Liver (tissue), 9 donors: ENCODE results near the gene CENPT. TPM values are rescaled to one million over a fixed set of nuclear protein-coding genes. Genes with fewer than 3 reads are reported as not detected.

Experiments
- DNase-seq: peaks from one replicate; pipeline ENCODE4 v3.0.0-alpha.2; 2017; ENCODE audit warnings: low spot score
- H3K27ac ChIP-seq, 2 donors: one replicate each; pipeline ENCODE4 v1.7.0; 2013; ENCODE audit warnings: inconsistent platforms in 2 of 2, low read length in 2 of 2, control low read depth in 1 of 2, low read depth in 1 of 2, mild to moderate bottlenecking in 1 of 2
- H3K27me3 ChIP-seq, 4 donors: one replicate each; pipeline versions ENCODE4 v1.6.1 to v1.7.0; 2013; ENCODE audit warnings: low read length in 3 of 4, inconsistent platforms in 1 of 4, mild to moderate bottlenecking in 1 of 4, moderate library complexity in 1 of 4; ENCODE audit not compliant: control insufficient read depth in 4 of 4, insufficient read depth in 4 of 4
- H3K36me3 ChIP-seq, 4 donors: one replicate each; pipeline versions ENCODE4 v1.6.1 to v1.7.0; 2013; ENCODE audit warnings: low read length in 3 of 4, mild to moderate bottlenecking in 3 of 4, low read depth in 1 of 4, moderate library complexity in 1 of 4; ENCODE audit not compliant: control insufficient read depth in 4 of 4, insufficient read depth in 3 of 4
- H3K4me1 ChIP-seq, 4 donors: one replicate each; pipeline versions ENCODE4 v1.6.1 to v1.7.0; 2013; ENCODE audit warnings: low read length in 3 of 4, mild to moderate bottlenecking in 3 of 4, moderate library complexity in 1 of 4; ENCODE audit not compliant: control insufficient read depth in 4 of 4, insufficient read depth in 4 of 4
- H3K4me3 ChIP-seq, 3 donors: one replicate each; pipeline versions ENCODE4 v1.6.1 to v1.7.0; 2013; ENCODE audit warnings: low read length in 3 of 3, control low read depth in 1 of 3, low read depth in 1 of 3, mild to moderate bottlenecking in 1 of 3
- H3K9ac ChIP-seq, 2 donors: one replicate each; pipeline ENCODE4 v1.7.0; 2013; ENCODE audit warnings: low read length in 2 of 2, mild to moderate bottlenecking in 2 of 2, moderate library complexity in 2 of 2, control low read depth in 1 of 2, low read depth in 1 of 2
- H3K9me3 ChIP-seq, 4 donors: one replicate each; pipeline versions ENCODE4 v1.6.1 to v1.7.0; 2013; ENCODE audit warnings: low read length in 3 of 4; ENCODE audit not compliant: control insufficient read depth in 4 of 4
- ATF3 ChIP-seq: IDR thresholded peaks from 2 replicates; pipeline ENCODE4 v1.6.1; 2016; ENCODE audit warnings: antibody characterized with exemption
- EGR1 ChIP-seq, 2 donors: IDR thresholded peaks; 2 replicates each; pipeline ENCODE4 v1.6.1; 2016 to 2018; ENCODE audit warnings: antibody characterized with exemption in 2 of 2, low read depth in 2 of 2
- FOXA1 ChIP-seq: IDR thresholded peaks from 2 replicates; pipeline ENCODE4 v1.6.1; 2016; ENCODE audit warnings: antibody characterized with exemption
- FOXA2 ChIP-seq: IDR thresholded peaks from 2 replicates; pipeline ENCODE4 v1.6.1; 2016; ENCODE audit warnings: antibody characterized with exemption
- GABPA ChIP-seq, 2 donors: IDR thresholded peaks in 1 of 2; conservative IDR thresholded peaks in 1 of 2; 2 replicates each; pipeline ENCODE4 v1.6.1; 2016; ENCODE audit warnings: antibody characterized with exemption in 2 of 2, mild to moderate bottlenecking in 1 of 2, moderate library complexity in 1 of 2
- HNF4A ChIP-seq, 2 donors: conservative IDR thresholded peaks; 2 replicates each; pipeline ENCODE4 v1.6.1; 2016; ENCODE audit warnings: antibody characterized with exemption in 2 of 2, mild to moderate bottlenecking in 2 of 2
- HNF4G ChIP-seq: IDR thresholded peaks from 2 replicates; pipeline ENCODE4 v1.6.1; 2016; ENCODE audit warnings: antibody characterized with exemption
- JUND ChIP-seq, 2 donors: IDR thresholded peaks; 2 replicates each; pipeline ENCODE4 v1.6.1; 2016; ENCODE audit warnings: antibody characterized with exemption in 2 of 2
- NR2F2 ChIP-seq: IDR thresholded peaks from 2 replicates; pipeline ENCODE4 v1.6.1; 2016; ENCODE audit warnings: antibody characterized with exemption
- RAD21 ChIP-seq, 2 donors: IDR thresholded peaks; 2 replicates each; pipeline ENCODE4 v1.6.1; 2016; ENCODE audit warnings: antibody characterized with exemption in 2 of 2, mild to moderate bottlenecking in 2 of 2
- REST ChIP-seq: IDR thresholded peaks from 2 replicates; pipeline ENCODE4 v1.6.1; 2016; ENCODE audit warnings: antibody characterized with exemption, mild to moderate bottlenecking
- RXRA ChIP-seq, 2 donors: IDR thresholded peaks; 2 replicates each; pipeline ENCODE4 v1.6.1; 2017 to 2018; ENCODE audit warnings: antibody characterized with exemption in 2 of 2, mild to moderate bottlenecking in 1 of 2
- SP1 ChIP-seq: IDR thresholded peaks from 2 replicates; pipeline ENCODE4 v1.6.1; 2018; ENCODE audit warnings: antibody characterized with exemption, mild to moderate bottlenecking
- TAF1 ChIP-seq: conservative IDR thresholded peaks from 2 replicates; pipeline ENCODE4 v1.6.1; 2016; ENCODE audit warnings: antibody characterized with exemption, mild to moderate bottlenecking
- YY1 ChIP-seq: IDR thresholded peaks from 2 replicates; pipeline ENCODE4 v1.6.1; 2016; ENCODE audit warnings: antibody characterized with exemption, mild to moderate bottlenecking
- WGBS: extraction: QIAGEN DNeasy Blood & Tissue Kit; methylation state at CpG from one replicate; pipeline ENCODE4 v1.1.7; 2013; 5-methylcytosine and 5-hydroxymethylcytosine counted together
- polyA plus RNA-seq, 2 donors: library from polyadenylated mRNA; stranded (reverse) in 1 of 2; unstranded in 1 of 2; fragments of 200-250 nt in 1 of 2; fragments of >200 nt in 1 of 2; fragmentation: Nextera tagmentation in 1 of 2; extraction: Ambion mirVana in 1 of 2; gene quantifications; one replicate each; pipeline versions ENCODE4 v1.2.1 to v1.2.3, GENCODE V29; 2013 to 2015
- total RNA-seq, 2 donors: library from RNA; depleted of rRNA; stranded (reverse); fragments of >200 nt; gene quantifications; one replicate each; pipeline ENCODE4 v1.2.3, GENCODE V29; 2014
- TF ChIP-seq, protein P1 (sequence below): IDR thresholded peaks from 2 replicates; pipeline ENCODE4 v1.6.1; 2016; ENCODE audit warnings: antibody characterized with exemption
- TF ChIP-seq, protein P2 (sequence below): IDR thresholded peaks from 2 replicates; pipeline ENCODE4 v1.6.1; 2016; ENCODE audit warnings: antibody characterized with exemption
- TF ChIP-seq, protein P3 (sequence below): fragments of 150-350 bp; IDR thresholded peaks from 2 replicates; pipeline ENCODE4 v1.5.1; 2017; ENCODE audit warnings: improper control_type of control experiment, low read depth, low read length; ENCODE audit not compliant: missing input control
- donor health status: healthy.
- donor health status: healthy.
- donor health status: healthy.
- donor health status: healthy.
- donor health status: healthy.

CENPT gene
- total and polyA plus RNA-seq, 4 donors = 11.4 to 26.9 (median 19.3) TPM

DNA sequence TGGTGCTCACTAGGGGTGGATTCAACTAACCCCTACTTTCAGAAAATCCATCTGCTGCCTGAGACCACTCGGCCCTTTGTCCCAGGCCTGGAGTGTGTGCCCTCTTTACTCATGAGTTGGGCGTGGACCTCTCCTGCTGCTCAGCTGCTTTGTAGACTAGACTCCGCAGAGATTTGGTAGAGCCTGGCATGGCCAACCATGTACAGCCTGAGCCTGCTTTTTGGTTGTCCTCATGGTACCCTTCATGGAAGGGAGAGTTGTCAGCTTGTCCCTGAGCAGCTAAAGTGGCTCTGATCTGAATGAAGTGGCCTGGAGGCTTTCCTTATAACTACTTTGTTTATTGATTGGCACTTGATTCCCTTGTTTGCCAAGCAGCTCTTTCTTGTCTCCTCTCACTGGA lies 26.9 kb upstream of the CENPT start:
- H3K4me3 ChIP-seq = no peak overlapping the region
- H3K27ac ChIP-seq = no peak overlapping the region
- no peaks in the 10 kb centered on the region for H3K27me3 ChIP-seq
- DNase-seq = no peak
- WGBS = 86% methylated on average over 3 of the region's 3 CpGs
- no peak overlapping the region for H3K9ac ChIP-seq
- H3K9me3 ChIP-seq = no peaks in the 10 kb centered on the region
- no peak for TF ChIP-seq SP1
- TF ChIP-seq NR2F2 = no peak
- TF ChIP-seq TAF1 = no peak
- TF ChIP-seq, protein P1, sequence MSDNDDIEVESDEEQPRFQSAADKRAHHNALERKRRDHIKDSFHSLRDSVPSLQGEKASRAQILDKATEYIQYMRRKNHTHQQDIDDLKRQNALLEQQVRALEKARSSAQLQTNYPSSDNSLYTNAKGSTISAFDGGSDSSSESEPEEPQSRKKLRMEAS = no peak
- TF ChIP-seq FOXA1 = no peak
- no peak for TF ChIP-seq YY1
- TF ChIP-seq GABPA (IDR thresholded peaks at IDR 0.05 in 1 of 2, conservative IDR thresholded peaks at IDR 0.05 in 1 of 2) = no peak
- no peak for TF ChIP-seq RXRA (IDR thresholded peaks at IDR 0.05)
- TF ChIP-seq, protein P2, sequence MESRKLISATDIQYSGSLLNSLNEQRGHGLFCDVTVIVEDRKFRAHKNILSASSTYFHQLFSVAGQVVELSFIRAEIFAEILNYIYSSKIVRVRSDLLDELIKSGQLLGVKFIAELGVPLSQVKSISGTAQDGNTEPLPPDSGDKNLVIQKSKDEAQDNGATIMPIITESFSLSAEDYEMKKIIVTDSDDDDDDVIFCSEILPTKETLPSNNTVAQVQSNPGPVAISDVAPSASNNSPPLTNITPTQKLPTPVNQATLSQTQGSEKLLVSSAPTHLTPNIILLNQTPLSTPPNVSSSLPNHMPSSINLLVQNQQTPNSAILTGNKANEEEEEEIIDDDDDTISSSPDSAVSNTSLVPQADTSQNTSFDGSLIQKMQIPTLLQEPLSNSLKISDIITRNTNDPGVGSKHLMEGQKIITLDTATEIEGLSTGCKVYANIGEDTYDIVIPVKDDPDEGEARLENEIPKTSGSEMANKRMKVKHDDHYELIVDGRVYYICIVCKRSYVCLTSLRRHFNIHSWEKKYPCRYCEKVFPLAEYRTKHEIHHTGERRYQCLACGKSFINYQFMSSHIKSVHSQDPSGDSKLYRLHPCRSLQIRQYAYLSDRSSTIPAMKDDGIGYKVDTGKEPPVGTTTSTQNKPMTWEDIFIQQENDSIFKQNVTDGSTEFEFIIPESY = no peak
- TF ChIP-seq FOXA2 = no peak
- TF ChIP-seq, protein P3, sequence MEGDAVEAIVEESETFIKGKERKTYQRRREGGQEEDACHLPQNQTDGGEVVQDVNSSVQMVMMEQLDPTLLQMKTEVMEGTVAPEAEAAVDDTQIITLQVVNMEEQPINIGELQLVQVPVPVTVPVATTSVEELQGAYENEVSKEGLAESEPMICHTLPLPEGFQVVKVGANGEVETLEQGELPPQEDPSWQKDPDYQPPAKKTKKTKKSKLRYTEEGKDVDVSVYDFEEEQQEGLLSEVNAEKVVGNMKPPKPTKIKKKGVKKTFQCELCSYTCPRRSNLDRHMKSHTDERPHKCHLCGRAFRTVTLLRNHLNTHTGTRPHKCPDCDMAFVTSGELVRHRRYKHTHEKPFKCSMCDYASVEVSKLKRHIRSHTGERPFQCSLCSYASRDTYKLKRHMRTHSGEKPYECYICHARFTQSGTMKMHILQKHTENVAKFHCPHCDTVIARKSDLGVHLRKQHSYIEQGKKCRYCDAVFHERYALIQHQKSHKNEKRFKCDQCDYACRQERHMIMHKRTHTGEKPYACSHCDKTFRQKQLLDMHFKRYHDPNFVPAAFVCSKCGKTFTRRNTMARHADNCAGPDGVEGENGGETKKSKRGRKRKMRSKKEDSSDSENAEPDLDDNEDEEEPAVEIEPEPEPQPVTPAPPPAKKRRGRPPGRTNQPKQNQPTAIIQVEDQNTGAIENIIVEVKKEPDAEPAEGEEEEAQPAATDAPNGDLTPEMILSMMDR = no peak
- no peak for TF ChIP-seq REST
- no peak for TF ChIP-seq HNF4A (conservative IDR thresholded peaks at IDR 0.05)
- TF ChIP-seq RAD21 (IDR thresholded peaks at IDR 0.05) = no peak
- no peak for TF ChIP-seq HNF4G
- TF ChIP-seq ATF3 = no peak
- no peak for TF ChIP-seq JUND (IDR thresholded peaks at IDR 0.05)
- no peak for TF ChIP-seq EGR1 (IDR thresholded peaks at IDR 0.05; ENCODE audit: low read depth in 2 of 2)
- H3K36me3 ChIP-seq = peaks cover 10 to 32% (median 25%) of the 10 kb centered on the region in 4 donors
- peaks cover 2 to 39% (median 30%) of the 10 kb centered on the region in 4 donors for H3K4me1 ChIP-seq
